Naive thymus-derived CD4-positive, alpha-beta T cell (primary cell): ENCODE measurements around the gene FUT4. TPM values are rescaled to one million over a fixed set of nuclear protein-coding genes. Genes with fewer than 3 reads are reported as not detected.
A peak's percentile ranks its signal among the peaks of the same experiment; 100 is the strongest.
"Not testable (repeated sequence)": the region's sequence is repeated elsewhere in the genome, so short reads cannot be mapped to it uniquely, and the experiment has no call there.

Experiments
- ATAC-seq: fragments of 150-1000 bp; cut with Tn5 transposase; 2 replicates; pipeline ENCODE4 v1.10.0; 2021; ENCODE audit warnings: mild to moderate bottlenecking, moderate library complexity
- CTCF ChIA-PET: fragments of 350-600 bp; sonication (Branson Sonifier 250); formaldehyde crosslinking; loops from one replicate; lab custom pipeline; 2021; ENCODE audit warnings: antibody characterized with exemption; lab: Charles Lee
- POLR2A ChIA-PET: fragments of 350-600 bp; sonication (Branson Sonifier 250); formaldehyde crosslinking; loops from one replicate; lab custom pipeline; 2021; ENCODE audit warnings: antibody characterized with exemption, inconsistent platforms; lab: Charles Lee
- DNase-seq, 9 donors: peaks; one replicate each; pipeline versions ENCODE4 v3.0.0 to v3.0.0-alpha.2; 2020 to 2022; ENCODE audit warnings: mixed read lengths in 1 of 9
- H3K27ac ChIP-seq: one replicate; pipeline ENCODE4 v1.7.0; 2013; ENCODE audit warnings: mild to moderate bottlenecking, low read depth, low read length, moderate library complexity
- H3K27me3 ChIP-seq, 2 donors: one replicate each; pipeline ENCODE4 v1.7.0; 2013; ENCODE audit warnings: low read length in 2 of 2, mild to moderate bottlenecking in 2 of 2, moderate library complexity in 2 of 2; ENCODE audit not compliant: control insufficient read depth in 2 of 2, insufficient read depth in 2 of 2
- H3K36me3 ChIP-seq, 3 experiments: 1 replicate in 2 of 3; 2 replicates in 1 of 3; pipeline ENCODE4 v1.7.0; 2013; ENCODE audit warnings: low read length in 3 of 3, mild to moderate bottlenecking in 3 of 3, moderate library complexity in 1 of 3; ENCODE audit not compliant: insufficient read depth in 3 of 3, control insufficient read depth in 2 of 3
- H3K4me1 ChIP-seq, 2 donors: one replicate each; pipeline ENCODE4 v1.7.0; 2013; ENCODE audit warnings: low read length in 2 of 2, mild to moderate bottlenecking in 2 of 2, moderate library complexity in 1 of 2; ENCODE audit not compliant: control insufficient read depth in 2 of 2, insufficient read depth in 2 of 2
- H3K4me3 ChIP-seq: 2 replicates; pipeline ENCODE4 v1.7.0; 2013; ENCODE audit warnings: mild to moderate bottlenecking, low read length
- H3K9me3 ChIP-seq, 3 experiments: 1 replicate in 2 of 3; 2 replicates in 1 of 3; pipeline ENCODE4 v1.7.0; 2013; ENCODE audit warnings: low read length in 3 of 3; ENCODE audit not compliant: control insufficient read depth in 2 of 3
- H3K27ac Mint-ChIP-seq, 9 donors: one replicate each; pipeline ENCODE4 v1.8.0; 2020 to 2022; ENCODE audit warnings: mixed read lengths in 9 of 9, mild to moderate bottlenecking in 8 of 9, moderate library complexity in 5 of 9, inconsistent platforms in 2 of 9
- H3K27me3 Mint-ChIP-seq, 5 donors: one replicate each; pipeline ENCODE4 v1.8.0; 2021 to 2022; ENCODE audit warnings: mixed read lengths in 5 of 5, mild to moderate bottlenecking in 1 of 5
- H3K36me3 Mint-ChIP-seq, 5 donors: one replicate each; pipeline ENCODE4 v1.8.0; 2020 to 2022; ENCODE audit warnings: mixed read lengths in 5 of 5, mild to moderate bottlenecking in 3 of 5, inconsistent platforms in 1 of 5
- H3K4me1 Mint-ChIP-seq, 7 donors: one replicate each; pipeline ENCODE4 v1.8.0; 2020 to 2022; ENCODE audit warnings: mixed read lengths in 7 of 7, mild to moderate bottlenecking in 3 of 7, inconsistent platforms in 1 of 7
- H3K4me3 Mint-ChIP-seq, 10 donors: one replicate each; pipeline ENCODE4 v1.8.0; 2020 to 2022; ENCODE audit warnings: mild to moderate bottlenecking in 10 of 10, mixed read lengths in 10 of 10, moderate library complexity in 6 of 10, inconsistent platforms in 2 of 10
- H3K9me3 Mint-ChIP-seq, 11 donors: one replicate each; pipeline ENCODE4 v1.8.0; 2020 to 2022; ENCODE audit warnings: mixed read lengths in 11 of 11, mild to moderate bottlenecking in 4 of 11, inconsistent platforms in 1 of 11, moderate library complexity in 1 of 11
- intact Hi-C, 2 donors: fragments of 100-400 bp; cut with micrococcal nuclease; formaldehyde crosslinking; loops; one replicate each; pipeline ENCODE4 v1.15.1; 2023
- polyA plus RNA-seq, 2 donors: library from polyadenylated mRNA; unstranded; fragments of 300-500 nt; fragmentation: Illumina TruSeq; gene quantifications; one replicate each; pipeline ENCODE4 v1.2.3, GENCODE V29; 2021
- total RNA-seq, 6 experiments: library from RNA in 5 of 6; stranded (reverse) in 5 of 6; gene quantifications; 1 replicate in 5 of 6; 2 replicates in 1 of 6; pipeline ENCODE4 v1.2.3 and lab custom pipeline; 2021 to 2026

FUT4 gene
- total and polyA plus RNA-seq, 7 experiments from 2014 or later: 1.4 to 10.2 (median 6.1) TPM

DNA sequence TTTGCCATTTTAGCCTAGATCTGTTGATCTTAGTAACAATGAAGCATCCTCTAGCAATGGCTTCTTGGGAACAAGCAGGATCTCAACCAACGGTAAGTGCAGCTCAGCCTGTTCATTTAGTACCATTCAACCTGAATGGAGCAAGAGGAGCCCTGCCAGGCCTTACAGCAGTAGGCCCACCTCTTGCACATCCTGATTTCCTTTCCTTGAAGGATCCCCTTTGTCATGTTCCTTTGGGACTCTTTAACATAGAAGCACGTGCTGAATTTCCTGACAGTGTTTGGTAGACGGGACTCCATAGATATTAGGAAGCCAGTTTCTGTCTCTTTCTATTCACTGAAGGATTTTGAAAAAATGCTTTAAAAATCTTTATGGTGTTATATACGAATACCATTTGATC lies 25.0 kb downstream of the FUT4 start:
- no peak overlapping the region for H3K4me3 ChIP-seq
- ChIA-PET POLR2A (no interaction called here), CTCF (no interaction called here)
- intact Hi-C loops: no loop called here
- ATAC-seq (no peak), DNase-seq (no peak)
- H3K9me3 Mint-ChIP-seq: peaks cover 0 to 4% (median 0%) of the 10 kb centered on the region in 11 donors
- no peaks in the 10 kb centered on the region for H3K36me3 Mint-ChIP-seq
- H3K36me3 ChIP-seq: no peaks in the 10 kb centered on the region
- H3K4me1 ChIP-seq: no peaks in the 10 kb centered on the region
- no peaks in the 10 kb centered on the region for H3K4me1 Mint-ChIP-seq
- H3K27me3 Mint-ChIP-seq: peaks cover 0 to 1% (median 0%) of the 10 kb centered on the region in 5 donors
- H3K9me3 ChIP-seq: no peaks in the 10 kb centered on the region
- H3K27ac ChIP-seq: no peak overlapping the region
- H3K4me3 Mint-ChIP-seq: no peak overlapping the region
- no peaks in the 10 kb centered on the region for H3K27me3 ChIP-seq
- H3K27ac Mint-ChIP-seq: no peak overlapping the region

GRCh38 chr11:94572975-94573374 lies 29.3 kb downstream of the FUT4 start:
- H3K4me3 ChIP-seq, H3K4me3 Mint-ChIP-seq, H3K36me3 ChIP-seq, CTCF ChIA-PET, H3K9me3 Mint-ChIP-seq, H3K27ac Mint-ChIP-seq, H3K27me3 Mint-ChIP-seq, intact Hi-C loops, H3K27ac ChIP-seq, H3K36me3 Mint-ChIP-seq, DNase-seq, H3K9me3 ChIP-seq, H3K4me1 ChIP-seq, POLR2A ChIA-PET, H3K27me3 ChIP-seq, ATAC-seq, H3K4me1 Mint-ChIP-seq: not testable (repeated sequence)

DNA sequence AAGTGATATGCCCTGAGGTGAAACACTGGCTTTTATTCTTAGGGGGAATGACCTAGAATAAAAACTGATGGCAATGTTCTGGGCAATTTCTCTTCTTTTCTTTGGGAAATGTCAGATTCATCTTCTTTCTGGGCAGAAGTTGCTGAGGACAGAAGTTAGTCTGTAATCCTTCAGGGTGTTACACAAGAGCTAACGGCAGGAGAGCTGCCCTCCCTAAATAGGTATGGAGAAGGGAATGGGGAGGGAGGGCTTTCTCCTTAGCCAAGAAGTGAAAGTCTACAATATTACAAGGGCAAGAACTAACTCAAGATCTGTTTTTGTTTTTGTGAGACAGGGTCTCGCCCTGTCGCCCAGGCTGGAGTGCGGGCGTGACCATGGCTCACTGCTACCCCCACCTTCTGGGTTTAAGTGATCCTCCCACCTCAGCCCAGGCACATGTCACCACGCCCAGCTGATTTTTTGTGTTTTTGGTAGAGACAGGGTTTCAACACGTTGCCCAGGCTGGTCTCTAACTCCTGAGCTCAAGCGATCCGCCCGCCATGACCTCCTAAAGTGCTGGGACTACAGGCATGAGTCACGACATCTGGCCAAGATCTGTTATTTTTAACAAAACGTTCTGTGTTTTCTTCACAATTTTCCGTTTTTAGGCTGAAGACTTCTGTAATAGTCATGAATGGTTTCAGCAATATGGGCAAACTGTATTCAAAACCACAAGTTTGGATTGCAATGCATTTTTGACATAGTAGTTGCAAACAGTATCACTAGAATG lies 30.7 kb downstream of the FUT4 start:
- peaks cover 0 to 3% (median 0%) of the 10 kb centered on the region in 5 donors for H3K36me3 Mint-ChIP-seq
- Histone ChIP-seq H3K4me3 (no peak overlapping the region), H3K27ac (no peak overlapping the region), H3K27me3 (no peaks in the 10 kb centered on the region), H3K9me3 (no peaks in the 10 kb centered on the region), H3K36me3 (no peaks in the 10 kb centered on the region), H3K4me1 (no peaks in the 10 kb centered on the region)
- H3K9me3 Mint-ChIP-seq: no peaks in the 10 kb centered on the region
- no peak overlapping the region for H3K27ac Mint-ChIP-seq
- peaks cover 0 to 5% (median 0%) of the 10 kb centered on the region in 5 donors for H3K27me3 Mint-ChIP-seq
- no peaks in the 10 kb centered on the region for H3K4me1 Mint-ChIP-seq
- ChIA-PET CTCF (no interaction called here), POLR2A (no interaction called here)
- no peak overlapping the region for H3K4me3 Mint-ChIP-seq
- intact Hi-C loops: no loop called here
- DNase-seq: no peak
- ATAC-seq: peak; percentile 64

DNA sequence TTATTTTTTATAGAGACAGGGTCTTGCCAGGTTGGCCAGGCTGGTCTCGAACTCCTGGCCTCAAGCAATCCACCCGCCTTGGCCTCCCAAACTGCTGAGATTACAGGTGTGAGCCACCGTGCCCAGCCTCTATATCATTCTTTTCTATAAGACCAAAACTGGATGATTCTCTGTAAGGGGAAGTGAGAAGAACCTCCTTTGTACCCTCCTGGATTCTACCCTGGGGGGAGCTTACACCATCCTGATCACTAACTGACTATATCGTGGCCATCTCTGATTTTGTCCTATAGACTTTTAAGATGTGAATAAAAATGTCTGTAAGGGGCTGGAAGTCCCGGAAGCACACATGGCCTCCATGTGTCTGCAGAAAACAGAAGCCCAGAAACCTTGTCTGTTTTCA lies 32.6 kb downstream of the FUT4 start:
- ATAC-seq: no peak
- Mint-ChIP-seq H3K4me1 (no peaks in the 10 kb centered on the region), H3K27me3 (peaks cover 0 to 5% (median 0%) of the 10 kb centered on the region in 5 donors), H3K4me3 (no peak overlapping the region), H3K36me3 (peaks cover 0 to 3% (median 0%) of the 10 kb centered on the region in 5 donors), H3K27ac (no peak overlapping the region), H3K9me3 (no peaks in the 10 kb centered on the region)
- intact Hi-C loops: no loop called here
- ChIA-PET CTCF (interaction anchor here (1.6 kb wide), 1 partner anchor 17 kb away, joined by 3 read pairs; no protein-coding TSS in a partner anchor), POLR2A (no interaction called here)
- H3K36me3 ChIP-seq: no peaks in the 10 kb centered on the region
- H3K27ac ChIP-seq: no peak overlapping the region
- H3K4me3 ChIP-seq: no peak overlapping the region
- H3K4me1 ChIP-seq: no peaks in the 10 kb centered on the region
- DNase-seq: no peak
- no peaks in the 10 kb centered on the region for H3K9me3 ChIP-seq
- H3K27me3 ChIP-seq: no peaks in the 10 kb centered on the region

GRCh38 chr11:94577841-94578240 lies 34.1 kb downstream of the FUT4 start:
- no peak overlapping the region for H3K4me3 ChIP-seq
- Mint-ChIP-seq H3K27ac (no peak overlapping the region), H3K4me1 (peaks cover 0 to 2% (median 0%) of the 10 kb centered on the region in 7 donors), H3K9me3 (no peaks in the 10 kb centered on the region), H3K36me3 (peaks cover 0 to 3% (median 0%) of the 10 kb centered on the region in 5 donors), H3K4me3 (no peak overlapping the region), H3K27me3 (peaks cover 0 to 6% (median 0%) of the 10 kb centered on the region in 5 donors)
- DNase-seq (no peak), ATAC-seq (no peak)
- H3K9me3 ChIP-seq: no peaks in the 10 kb centered on the region
- intact Hi-C loops: no loop called here
- no peaks in the 10 kb centered on the region for H3K4me1 ChIP-seq
- ChIA-PET CTCF (interaction anchor here (0.7 to 1.6 kb wide), 2 partner anchors 18 to 76 kb away, joined by 3 read pairs; no protein-coding TSS in a partner anchor), POLR2A (no interaction called here)
- no peaks in the 10 kb centered on the region for H3K36me3 ChIP-seq
- H3K27me3 ChIP-seq: no peaks in the 10 kb centered on the region
- H3K27ac ChIP-seq: no peak overlapping the region

DNA sequence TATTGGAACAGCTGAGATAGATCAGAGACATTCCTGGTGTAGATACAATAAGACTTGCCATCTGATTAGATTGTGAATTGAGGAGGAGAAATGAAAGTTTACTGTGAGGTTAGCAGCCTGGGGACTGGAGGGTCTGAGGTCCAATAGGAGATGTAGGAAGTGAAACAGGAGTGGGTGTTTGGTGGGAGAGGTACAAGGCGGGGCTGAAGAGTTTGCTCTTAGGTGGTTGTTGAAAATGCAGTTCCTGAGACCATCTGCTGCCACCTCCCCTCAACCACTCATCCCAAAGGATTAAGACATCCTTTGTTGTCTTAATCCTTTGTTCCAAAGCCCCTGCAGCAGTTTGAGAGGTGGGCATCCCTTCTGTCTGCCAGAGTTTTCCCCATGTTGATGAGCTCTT lies 38.2 kb downstream of the FUT4 start:
- H3K4me3 Mint-ChIP-seq: no peak overlapping the region
- DNase-seq: no peak
- no peak for ATAC-seq
- intact Hi-C loops: no loop called here
- POLR2A ChIA-PET: no interaction called here
- CTCF ChIA-PET: interaction anchor here (0.7 kb wide), 1 partner anchor 400 kb away, joined by 3 read pairs; no protein-coding TSS in a partner anchor
- Histone ChIP-seq H3K27ac (no peak overlapping the region), H3K4me1 (no peaks in the 10 kb centered on the region), H3K27me3 (no peaks in the 10 kb centered on the region), H3K36me3 (no peaks in the 10 kb centered on the region), H3K9me3 (no peaks in the 10 kb centered on the region), H3K4me3 (no peak overlapping the region)
- no peak overlapping the region for H3K27ac Mint-ChIP-seq
- peaks cover 0 to 6% (median 0%) of the 10 kb centered on the region in 5 donors for H3K36me3 Mint-ChIP-seq
- peaks cover 0 to 2% (median 0%) of the 10 kb centered on the region in 5 donors for H3K27me3 Mint-ChIP-seq
- peaks cover 0 to 2% (median 0%) of the 10 kb centered on the region in 7 donors for H3K4me1 Mint-ChIP-seq
- no peaks in the 10 kb centered on the region for H3K9me3 Mint-ChIP-seq
